GM18498 (cell line): Measurements from ENCODE around the gene ANKMY1.

Source experiments
- ATAC-seq: cut with Tn5 transposase; IDR thresholded peaks from one replicate; pipeline ENCODE4 v1.9.1; 2021; ENCODE audit warnings: mild to moderate bottlenecking, moderate library complexity; ENCODE audit not compliant: unreplicated experiment

The ANKMY1 gene

GRCh38 chr2:240438810-240439697 lies 118.7 kb downstream of the ANKMY1 start:
- ATAC-seq: no peak

GRCh38 chr2:240437861-240438809 lies 119.7 kb downstream of the ANKMY1 start:
- no peak for ATAC-seq

- ATAC-seq: no peak
Observed at GRCh38 chr2:240437551-240437860, 120.3 kb downstream of the ANKMY1 start.

- ATAC-seq: no peak
Observed at GRCh38 chr2:240436683-240437550, 120.9 kb downstream of the ANKMY1 start.

GRCh38 chr2:240435948-240436682 lies 121.7 kb downstream of the ANKMY1 start:
- ATAC-seq: peak; percentile 22

GRCh38 chr2:240435457-240435947 lies 122.3 kb downstream of the ANKMY1 start, which contains the start of gene GPC1:
Gene GPC1 (plus strand): TSS chr2:240435663. CDS start chr2:240435919, 256 bp downstream.
- ATAC-seq: peak; percentile 70

- peak; percentile 71 for ATAC-seq
Observed at GRCh38 chr2:240434728-240435456, 122.9 kb downstream of the ANKMY1 start.

- ATAC-seq: no peak
Observed at GRCh38 chr2:240433973-240434727, 123.6 kb downstream of the ANKMY1 start.

GRCh38 chr2:240432820-240433801 lies 124.7 kb downstream of the ANKMY1 start:
- ATAC-seq: no peak

GRCh38 chr2:240432430-240432819 lies 125.4 kb downstream of the ANKMY1 start:
- no peak for ATAC-seq

GRCh38 chr2:240431661-240432424 lies 125.9 kb downstream of the ANKMY1 start:
- no peak for ATAC-seq

- no peak for ATAC-seq
Observed at GRCh38 chr2:240431271-240431660, 126.5 kb downstream of the ANKMY1 start.

- ATAC-seq: no peak
Observed at GRCh38 chr2:240430595-240430994, 127.2 kb downstream of the ANKMY1 start.

GRCh38 chr2:240429872-240430491 lies 127.8 kb downstream of the ANKMY1 start:
- no peak for ATAC-seq
